K562 (cell line): Measurements from ENCODE around the gene CCDC18.

Experiments used
- CTCF ChIP-seq, 3 experiments: IDR thresholded peaks in 2 of 3; conservative IDR thresholded peaks in 1 of 3; 2 replicates each; pipeline ENCODE4 v1.5.1; 2011 to 2012; ENCODE audit warnings: low read length in 3 of 3, mild to moderate bottlenecking in 3 of 3, control low read depth in 2 of 3, improper control_type of control experiment in 1 of 3, inconsistent platforms in 1 of 3, low read depth in 1 of 3, mixed read lengths in 1 of 3, moderate library complexity in 1 of 3; ENCODE audit not compliant: insufficient read depth in 2 of 3
- MTA2 ChIP-seq: fragments of 450-650 bp; IDR thresholded peaks from 2 replicates; pipeline ENCODE4 v1.6.1; 2016; ENCODE audit warnings: low read depth
- NR2C1 ChIP-seq, 2 experiments: fragments of 450-650 bp; IDR thresholded peaks; 2 replicates each; pipeline ENCODE4 v1.6.1; 2017; ENCODE audit warnings: mild to moderate bottlenecking in 2 of 2, antibody characterized with exemption in 1 of 2, inconsistent platforms in 1 of 2, missing compliant biosample characterization in 1 of 2, missing genetic modification characterization in 1 of 2
- POLR2A ChIP-seq: fragments of 450-650 bp; conservative IDR thresholded peaks from 2 replicates; pipeline ENCODE4 v1.6.1; 2016
- RAD21 ChIP-seq, 2 experiments: fragments of 250-450 bp in 1 of 2; fragments of 450-650 bp in 1 of 2; sonication (Bioruptor Pico) in 1 of 2; formaldehyde crosslinking in 1 of 2; IDR thresholded peaks in 1 of 2; conservative IDR thresholded peaks in 1 of 2; 2 replicates each; pipeline versions ENCODE4 v1.4.0 to v1.8.0; 2020 to 2022; ENCODE audit warnings: mild to moderate bottlenecking in 2 of 2, moderate library complexity in 1 of 2
- SAP30 ChIP-seq: fragments of 200-600 bp; sonication (generic); IDR thresholded peaks from 2 replicates; pipeline ENCODE4 v1.6.1; 2012; ENCODE audit warnings: borderline replicate concordance, low read depth, mild to moderate bottlenecking, moderate library complexity, low read length, control low read depth, inconsistent platforms; ENCODE audit not compliant: insufficient read depth, poor library complexity, severe bottlenecking
- SMC3 ChIP-seq: conservative IDR thresholded peaks from 2 replicates; pipeline ENCODE4 v1.6.1; 2011; ENCODE audit warnings: low read depth, low read length, improper control_type of control experiment; ENCODE audit not compliant: insufficient read depth

- TF ChIP-seq SMC3: no peak
- TF ChIP-seq RAD21 (CRISPR knock-in tag; conservative IDR thresholded peaks at IDR 0.05 in 1 of 2, IDR thresholded peaks at IDR 0.05 in 1 of 2): no peak
- no peak for TF ChIP-seq CTCF (IDR thresholded peaks at IDR 0.05 in 2 of 3, conservative IDR thresholded peaks at IDR 0.05 in 1 of 3; ENCODE audit: insufficient read depth in 2 of 3, low read depth in 1 of 3, low read length in 3 of 3)
- TF ChIP-seq SAP30: no peak
- no peak for TF ChIP-seq POLR2A
- TF ChIP-seq MTA2: no peak
- TF ChIP-seq NR2C1 (IDR thresholded peaks at IDR 0.05): no peak
- no peak for TF ChIP-seq NR2C1 (tag; IDR thresholded peaks at IDR 0.05)
Measured at GRCh38 chr1:93255222-93256079, 74.9 kb downstream of the CCDC18 start.
